Measurements from ENCODE around the gene IFITM5.
"Not testable (repeated sequence)": the region's sequence is repeated elsewhere in the genome, so short reads cannot be mapped to it uniquely, and the experiment has no call there.

Gene IFITM5

DNA sequence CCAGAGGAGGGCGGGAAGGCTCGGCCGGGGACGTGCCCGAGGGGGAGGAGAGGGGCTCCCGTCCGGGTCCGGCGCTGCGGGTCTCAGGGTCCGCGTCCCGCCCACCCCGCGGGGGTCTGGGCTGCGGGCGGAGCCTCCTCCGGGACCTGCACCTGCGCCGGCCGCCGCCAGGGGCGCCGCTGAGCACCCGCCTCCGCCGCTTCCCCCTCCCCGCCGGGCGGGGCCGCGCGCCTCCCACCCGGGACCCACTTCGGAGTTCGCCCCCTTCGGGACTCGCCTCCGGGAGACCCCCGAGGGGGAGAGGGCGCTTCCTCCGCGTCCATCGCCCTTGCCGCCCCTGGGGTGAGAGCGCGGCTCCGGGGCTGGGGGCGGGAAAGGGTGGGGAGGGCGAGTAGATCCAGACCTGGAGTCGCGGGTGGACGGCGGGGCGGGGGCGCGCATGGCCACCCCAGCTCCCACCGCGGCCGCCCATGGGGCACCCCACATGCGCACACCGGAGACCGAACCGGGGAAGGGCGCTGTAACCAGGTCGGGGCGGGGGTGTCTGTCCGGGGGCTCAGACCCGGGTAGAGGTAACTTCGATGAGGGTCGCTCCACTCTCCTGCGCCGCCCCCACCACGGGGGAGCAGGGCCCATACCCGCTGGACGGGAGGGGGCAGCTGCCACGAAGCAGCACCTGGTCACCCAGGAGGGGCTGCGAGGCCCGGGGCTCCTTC is 19.2 kb upstream of the IFITM5 start:
- H3K79me1 ChIP-seq (replicated peaks; ENCODE audit: low read length, poor library complexity, severe bottlenecking), result peaks cover 11% of the 10 kb centered on the region
- peak overlapping the region; percentile 75 for H4K91ac ChIP-seq (ENCODE audit: low read length)
- H2AFZ ChIP-seq (ENCODE audit: low read depth, low read length); H3K27me3 ChIP-seq (ENCODE audit: control insufficient read depth in 1 of 2, insufficient read depth in 1 of 2, low read length in 2 of 2); H2BK12ac ChIP-seq (ENCODE audit: low read length in 2 of 2); H2BK15ac ChIP-seq (ENCODE audit: low read depth, poor library complexity, severe bottlenecking); H3K4ac ChIP-seq (ENCODE audit: low read depth in 1 of 2, low read length in 2 of 2); H3K23ac ChIP-seq (ENCODE audit: low read length in 2 of 2); H3K9me3 ChIP-seq (ENCODE audit: control insufficient read depth, low read length); H3K36me3 ChIP-seq (ENCODE audit: control insufficient read depth in 1 of 2, insufficient read depth in 2 of 2, low read depth in 1 of 2, low read length in 2 of 2); H3K14ac ChIP-seq (ENCODE audit: low read length in 2 of 2); H2BK5ac ChIP-seq (ENCODE audit: low read depth, low read length, poor library complexity, severe bottlenecking); H2AK5ac ChIP-seq (ENCODE audit: low read length, severe bottlenecking); DNase-seq; H3K27ac ChIP-seq (ENCODE audit: low read length, poor library complexity, severe bottlenecking); H2BK120ac ChIP-seq (ENCODE audit: low read depth, low read length): not testable (repeated sequence)
- peak overlapping the region; percentile 75 for H4K8ac ChIP-seq (ENCODE audit: low read length)
- peak overlapping the region in 1 of 2 experiments; percentile 80 for H3K18ac ChIP-seq (ENCODE audit: low read depth in 1 of 2, low read length in 2 of 2)
- H3K4me1 ChIP-seq (ENCODE audit: control insufficient read depth, insufficient read depth, low read depth, low read length), result peaks cover 34% of the 10 kb centered on the region
- peak overlapping the region; percentile 58 for H3K4me2 ChIP-seq (ENCODE audit: low read length, poor library complexity, severe bottlenecking)
- peak overlapping the region; percentile 57 to 95 for H3K4me3 ChIP-seq (ENCODE audit: insufficient read depth in 1 of 2, low read depth in 1 of 2, low read length in 2 of 2)
- WGBS, result no CpG with 5 or more reads among the region's 79 CpGs
- peak overlapping the region; percentile 95 for H3K9ac ChIP-seq (ENCODE audit: low read length)

- H3K14ac ChIP-seq (ENCODE audit: low read length in 2 of 2); H2BK120ac ChIP-seq (ENCODE audit: low read depth, low read length); H3K9me3 ChIP-seq (ENCODE audit: control insufficient read depth, low read length); H2BK5ac ChIP-seq (ENCODE audit: low read depth, low read length, poor library complexity, severe bottlenecking); H2AFZ ChIP-seq (ENCODE audit: low read depth, low read length); H3K23ac ChIP-seq (ENCODE audit: low read length in 2 of 2); H2BK15ac ChIP-seq (ENCODE audit: low read depth, poor library complexity, severe bottlenecking); H3K36me3 ChIP-seq (ENCODE audit: control insufficient read depth in 1 of 2, insufficient read depth in 2 of 2, low read depth in 1 of 2, low read length in 2 of 2); H2BK12ac ChIP-seq (ENCODE audit: low read length in 2 of 2); H4K8ac ChIP-seq (ENCODE audit: low read length); H3K4ac ChIP-seq (ENCODE audit: low read depth in 1 of 2, low read length in 2 of 2); H3K4me2 ChIP-seq (ENCODE audit: low read length, poor library complexity, severe bottlenecking); H4K91ac ChIP-seq (ENCODE audit: low read length); H3K27me3 ChIP-seq (ENCODE audit: control insufficient read depth in 1 of 2, insufficient read depth in 1 of 2, low read length in 2 of 2); DNase-seq; H3K27ac ChIP-seq (ENCODE audit: low read length, poor library complexity, severe bottlenecking): not testable (repeated sequence)
- Histone ChIP-seq H3K18ac (ENCODE audit: low read depth in 1 of 2, low read length in 2 of 2) (peak overlapping the region in 1 of 2 experiments; percentile 14), H3K9ac (ENCODE audit: low read length) (peak overlapping the region; percentile 88), H3K79me1 (replicated peaks; ENCODE audit: low read length, poor library complexity, severe bottlenecking) (peaks cover 11% of the 10 kb centered on the region), H3K4me1 (ENCODE audit: control insufficient read depth, insufficient read depth, low read depth, low read length) (peaks cover 39% of the 10 kb centered on the region), H2AK5ac (ENCODE audit: low read length, severe bottlenecking) (peak overlapping the region; percentile 20), H3K4me3 (ENCODE audit: insufficient read depth in 1 of 2, low read depth in 1 of 2, low read length in 2 of 2) (peak overlapping the region in 1 of 2 experiments; percentile 30)
- WGBS, result 97% methylated on average over 3 of the region's 30 CpGs
These were observed 18.5 kb upstream of the IFITM5 start for GRCh38 chr11:317668-318404.

DNA sequence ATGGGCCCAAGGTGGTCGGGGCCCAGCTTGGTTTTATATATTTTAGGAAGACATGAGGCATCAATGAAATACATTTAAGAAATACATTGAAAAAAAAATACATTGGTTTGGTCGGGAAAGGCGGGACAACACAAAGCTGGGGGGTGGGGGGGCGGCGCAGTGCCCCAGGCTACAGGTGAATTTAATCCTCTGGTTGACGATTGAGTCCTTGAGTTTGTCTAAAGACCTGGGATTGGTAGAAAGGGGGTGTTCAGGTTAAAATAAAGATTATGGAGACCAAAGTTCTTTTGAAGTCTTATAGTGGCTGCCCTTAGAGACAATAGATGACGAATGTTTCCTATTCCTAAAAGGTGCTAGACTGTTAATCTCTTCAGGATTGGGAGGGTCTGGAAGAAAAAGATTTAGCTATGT is 17.6 kb upstream of the IFITM5 start:
- Histone ChIP-seq H3K14ac (ENCODE audit: low read length in 2 of 2) (no peak overlapping the region), H2AFZ (ENCODE audit: low read depth, low read length) (no peak overlapping the region), H3K36me3 (ENCODE audit: control insufficient read depth in 1 of 2, insufficient read depth in 2 of 2, low read depth in 1 of 2, low read length in 2 of 2) (peaks cover 0 to 7% of the 10 kb centered on the region in 2 experiments), H3K9ac (ENCODE audit: low read length) (peak overlapping the region; percentile 88), H4K8ac (ENCODE audit: low read length) (no peak overlapping the region), H3K79me1 (replicated peaks; ENCODE audit: low read length, poor library complexity, severe bottlenecking) (peaks cover 12% of the 10 kb centered on the region), H2BK120ac (ENCODE audit: low read depth, low read length) (no peak overlapping the region), H2BK15ac (ENCODE audit: low read depth, poor library complexity, severe bottlenecking) (no peak overlapping the region), H2BK5ac (ENCODE audit: low read depth, low read length, poor library complexity, severe bottlenecking) (no peak overlapping the region), H3K18ac (ENCODE audit: low read depth in 1 of 2, low read length in 2 of 2) (no peak overlapping the region), H3K4me2 (ENCODE audit: low read length, poor library complexity, severe bottlenecking) (no peak overlapping the region), H3K4me1 (ENCODE audit: control insufficient read depth, insufficient read depth, low read depth, low read length) (peaks cover 41% of the 10 kb centered on the region), H3K23ac (ENCODE audit: low read length in 2 of 2) (no peak overlapping the region), H4K91ac (ENCODE audit: low read length) (no peak overlapping the region), H3K4me3 (ENCODE audit: insufficient read depth in 1 of 2, low read depth in 1 of 2, low read length in 2 of 2) (peak overlapping the region in 1 of 2 experiments; percentile 91), H3K9me3 (ENCODE audit: control insufficient read depth, low read length) (no peaks in the 10 kb centered on the region), H3K27me3 (ENCODE audit: control insufficient read depth in 1 of 2, insufficient read depth in 1 of 2, low read length in 2 of 2) (peaks cover 0 to 10% of the 10 kb centered on the region in 2 experiments), H3K27ac (ENCODE audit: low read length, poor library complexity, severe bottlenecking) (no peak overlapping the region), H3K4ac (ENCODE audit: low read depth in 1 of 2, low read length in 2 of 2) (no peak overlapping the region), H2AK5ac (ENCODE audit: low read length, severe bottlenecking) (no peak overlapping the region), H2BK12ac (ENCODE audit: low read length in 2 of 2) (no peak overlapping the region)
- 64% methylated on average over 6 of the region's 7 CpGs for whole genome bisulfite sequencing
- no peak for DNase-seq

DNA sequence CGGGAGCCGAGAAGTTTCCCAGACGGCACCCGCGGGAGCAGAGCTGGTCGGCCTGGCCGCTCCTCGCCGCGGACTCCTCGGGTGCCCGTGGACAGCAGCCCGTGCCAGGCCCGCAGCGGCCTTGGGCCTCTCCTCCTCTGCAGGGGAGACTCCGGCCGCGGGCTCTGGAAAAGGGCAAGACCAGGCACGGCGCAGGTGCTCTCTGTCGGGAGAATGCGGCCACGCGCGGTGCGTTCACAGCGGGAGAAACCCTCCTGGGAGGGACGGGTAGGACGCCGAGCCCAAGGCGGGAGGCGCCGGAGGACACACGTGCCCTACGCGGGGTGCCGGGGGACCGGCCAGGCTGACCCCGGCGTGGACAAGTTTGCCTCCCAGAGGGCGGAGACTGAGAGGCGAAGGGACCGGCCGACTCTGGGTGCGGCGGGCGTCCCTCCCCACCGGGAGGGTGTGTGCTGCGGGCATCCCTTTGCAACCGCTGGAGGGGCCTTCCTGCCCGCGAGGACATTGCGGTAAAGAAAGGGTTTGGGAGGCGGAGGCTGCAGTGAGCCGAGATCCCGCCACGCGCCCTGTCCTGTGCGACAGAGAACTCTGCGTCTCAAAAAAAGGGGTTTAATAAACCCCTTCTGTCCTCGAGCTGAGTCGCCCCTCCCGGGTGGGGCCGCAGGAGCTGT is 16.8 kb upstream of the IFITM5 start:
- peak overlapping the region; percentile 89 to 90 for H3K18ac ChIP-seq (ENCODE audit: low read depth in 1 of 2, low read length in 2 of 2)
- peak overlapping the region; percentile 89 for H4K8ac ChIP-seq (ENCODE audit: low read length)
- peak; percentile 40 for DNase-seq
- no peak overlapping the region for H2AFZ ChIP-seq (ENCODE audit: low read depth, low read length)
- H2AK5ac ChIP-seq (ENCODE audit: low read length, severe bottlenecking), result peak overlapping the region; percentile 80
- H3K23ac ChIP-seq (ENCODE audit: low read length in 2 of 2), result peak overlapping the region in 1 of 2 experiments; percentile 100
- peak overlapping the region in 1 of 2 experiments; percentile 74 for H3K14ac ChIP-seq (ENCODE audit: low read length in 2 of 2)
- H3K27me3 ChIP-seq (ENCODE audit: control insufficient read depth in 1 of 2, insufficient read depth in 1 of 2, low read length in 2 of 2), result peaks cover 0 to 10% of the 10 kb centered on the region in 2 experiments
- H3K79me1 ChIP-seq (replicated peaks; ENCODE audit: low read length, poor library complexity, severe bottlenecking), result peaks cover 12% of the 10 kb centered on the region
- peak overlapping the region; percentile 19 to 94 for H3K4ac ChIP-seq (ENCODE audit: low read depth in 1 of 2, low read length in 2 of 2)
- H3K4me3 ChIP-seq (ENCODE audit: insufficient read depth in 1 of 2, low read depth in 1 of 2, low read length in 2 of 2), result peak overlapping the region; percentile 36 to 91
- no peak overlapping the region for H3K27ac ChIP-seq (ENCODE audit: low read length, poor library complexity, severe bottlenecking)
- 29% methylated on average over 56 of the region's 64 CpGs for WGBS
- H2BK5ac ChIP-seq (ENCODE audit: low read depth, low read length, poor library complexity, severe bottlenecking), result no peak overlapping the region
- peaks cover 41% of the 10 kb centered on the region for H3K4me1 ChIP-seq (ENCODE audit: control insufficient read depth, insufficient read depth, low read depth, low read length)
- peaks cover 0 to 7% of the 10 kb centered on the region in 2 experiments for H3K36me3 ChIP-seq (ENCODE audit: control insufficient read depth in 1 of 2, insufficient read depth in 2 of 2, low read depth in 1 of 2, low read length in 2 of 2)
- peak overlapping the region; percentile 79 for H2BK120ac ChIP-seq (ENCODE audit: low read depth, low read length)
- no peaks in the 10 kb centered on the region for H3K9me3 ChIP-seq (ENCODE audit: control insufficient read depth, low read length)
- peak overlapping the region; percentile 65 to 77 for H2BK12ac ChIP-seq (ENCODE audit: low read length in 2 of 2)
- H3K9ac ChIP-seq (ENCODE audit: low read length), result peak overlapping the region; percentile 88
- peak overlapping the region; percentile 23 for H3K4me2 ChIP-seq (ENCODE audit: low read length, poor library complexity, severe bottlenecking)
- peak overlapping the region; percentile 89 for H2BK15ac ChIP-seq (ENCODE audit: low read depth, poor library complexity, severe bottlenecking)
- H4K91ac ChIP-seq (ENCODE audit: low read length), result peak overlapping the region; percentile 75
